Panc1 (cell line): ENCODE results near the gene YPEL3. TPM values are rescaled to one million over a fixed set of nuclear protein-coding genes. Genes with fewer than 3 reads are reported as not detected.

ENCODE experiments used
- ATAC-seq: fragments of 200-7000 bp; cut with Tn5 transposase; 2 replicates; pipeline ENCODE4 v1.9.1; 2020; ENCODE audit warnings: mild to moderate bottlenecking, moderate library complexity
- BruUV-seq: library from RNA; stranded (reverse); fragments of 400-500 nt; replicated peaks from 2 replicates; lab custom pipeline; 2021; lab: Mats Ljungman, UMichigan
- CTCF ChIA-PET: fragments of 300-600 bp; sonication (Branson Sonifier 250); formaldehyde crosslinking; loops from one replicate; lab custom pipeline; 2022; ENCODE audit warnings: antibody characterized with exemption; lab: Charles Lee
- POLR2A ChIA-PET: fragments of 300-600 bp; sonication (Branson Sonifier 250); formaldehyde crosslinking; loops from one replicate; lab custom pipeline; 2022; ENCODE audit warnings: antibody characterized with exemption; lab: Charles Lee
- DNase-seq: peaks from one replicate; pipeline ENCODE4 v3.0.0-alpha.2; 2010; ENCODE audit warnings: low read depth, low spot score
- H3K27ac ChIP-seq: 2 replicates; pipeline ENCODE4 v1.5.1; 2011; ENCODE audit warnings: mild to moderate bottlenecking, low read length, inconsistent platforms
- H3K27me3 ChIP-seq: fragments of 200-500 bp; sonication (Bioruptor generic); 2 replicates; pipeline ENCODE4 v1.6.0; 2014; ENCODE audit warnings: low read length, inconsistent platforms; ENCODE audit not compliant: control insufficient read depth, insufficient read depth
- H3K36me3 ChIP-seq: fragments of 200-500 bp; sonication (Bioruptor generic); 2 replicates; pipeline ENCODE4 v1.5.1; 2014; ENCODE audit warnings: inconsistent platforms, mild to moderate bottlenecking, low read length, moderate library complexity; ENCODE audit not compliant: control insufficient read depth, insufficient read depth
- H3K4me1 ChIP-seq: 2 replicates; pipeline ENCODE4 v1.5.1; 2011; ENCODE audit warnings: inconsistent platforms, mild to moderate bottlenecking, low read length, moderate library complexity; ENCODE audit not compliant: control insufficient read depth, insufficient read depth
- H3K4me3 ChIP-seq, 2 experiments: 2 replicates each; pipeline ENCODE4 v1.5.1; 2011 to 2012; ENCODE audit warnings: low read depth in 2 of 2, low read length in 2 of 2, mild to moderate bottlenecking in 2 of 2, inconsistent platforms in 1 of 2, moderate library complexity in 1 of 2
- H3K9me3 ChIP-seq: fragments of 200-500 bp; sonication (Bioruptor generic); 2 replicates; pipeline ENCODE4 v1.5.1; 2014; ENCODE audit warnings: low read depth, mild to moderate bottlenecking, inconsistent platforms, low read length, moderate library complexity; ENCODE audit not compliant: control insufficient read depth, insufficient read depth
- POLR2AphosphoS5 ChIP-seq: IDR thresholded peaks from 2 replicates; pipeline ENCODE4 v1.6.1; 2012; ENCODE audit warnings: mild to moderate bottlenecking, low read depth, low read length, moderate library complexity
- REST ChIP-seq, 2 experiments: IDR thresholded peaks; 2 replicates each; pipeline ENCODE4 v1.6.1; 2011 to 2012; ENCODE audit warnings: low read depth in 2 of 2, control low read depth in 1 of 2, low read length in 1 of 2, mild to moderate bottlenecking in 1 of 2, moderate library complexity in 1 of 2; ENCODE audit not compliant: insufficient read depth in 1 of 2
- SIN3A ChIP-seq: IDR thresholded peaks from 2 replicates; pipeline ENCODE4 v1.6.1; 2012; ENCODE audit warnings: low read depth, mild to moderate bottlenecking, low read length, moderate library complexity, borderline replicate concordance; ENCODE audit not compliant: insufficient read depth
- TCF7L2 ChIP-seq: IDR thresholded peaks from 2 replicates; pipeline ENCODE4 v1.6.1; 2011; ENCODE audit warnings: mild to moderate bottlenecking, low read depth, low read length, inconsistent platforms
- in situ Hi-C: cut with HindIII; loops from 2 replicates; pipeline ENCODE4 v1.10.0; 2016; ENCODE audit warnings: low sequenced_read_pairs, low pct_unique_long_range_greater_than_20kb
- intact Hi-C: fragments of 100-400 bp; cut with micrococcal nuclease; formaldehyde crosslinking; loops from one replicate; pipeline ENCODE4 v1.10.0; 2022; ENCODE audit not compliant: unreplicated experiment
- total RNA-seq: library from RNA; stranded (reverse); gene quantifications from one replicate; pipeline ENCODE4 v1.2.1, GENCODE V29; 2021; ENCODE audit not compliant: unreplicated experiment
- TF ChIP-seq, protein P1 (sequence below): fragments of 450-650 bp; IDR thresholded peaks from 2 replicates; pipeline ENCODE4 v1.5.1; 2017; ENCODE audit warnings: mild to moderate bottlenecking

Gene YPEL3
- total RNA-seq, 1 experiment from 2014 or later: 0.69 TPM

GRCh38 chr16:30078744-30079143 lies 17.3 kb downstream of the YPEL3 start:
- peaks cover 5% of the 10 kb centered on the region; the same call in 1 of the 2 replicates for H3K36me3 ChIP-seq
- peaks cover 13% of the 10 kb centered on the region for H3K4me1 ChIP-seq
- no peak overlapping the region for H3K4me3 ChIP-seq
- DNase-seq (no peak), ATAC-seq (no peak)
- TF ChIP-seq REST (IDR thresholded peaks at IDR 0.05; ENCODE audit: insufficient read depth in 1 of 2, low read depth in 2 of 2, low read length in 1 of 2) (no peak), TCF7L2 (no peak), SIN3A (no peak)
- in situ Hi-C loops (no loop called here), intact Hi-C loops (no loop called here)
- H3K27me3 ChIP-seq: no peaks in the 10 kb centered on the region
- no TSS peak for BruUV-seq
- H3K27ac ChIP-seq: no peak overlapping the region
- no peaks in the 10 kb centered on the region for H3K9me3 ChIP-seq
- CTCF ChIA-PET: interaction anchor here (0.9 kb wide), 1 partner anchor 13 kb away, joined by 4 read pairs; the partner anchor contains the start of gene TBX6
- POLR2A ChIA-PET: interaction anchor here (0.7 kb wide), 1 partner anchor 45 kb away, joined by 4 read pairs; the partner anchor contains the start of gene MAPK3

DNA sequence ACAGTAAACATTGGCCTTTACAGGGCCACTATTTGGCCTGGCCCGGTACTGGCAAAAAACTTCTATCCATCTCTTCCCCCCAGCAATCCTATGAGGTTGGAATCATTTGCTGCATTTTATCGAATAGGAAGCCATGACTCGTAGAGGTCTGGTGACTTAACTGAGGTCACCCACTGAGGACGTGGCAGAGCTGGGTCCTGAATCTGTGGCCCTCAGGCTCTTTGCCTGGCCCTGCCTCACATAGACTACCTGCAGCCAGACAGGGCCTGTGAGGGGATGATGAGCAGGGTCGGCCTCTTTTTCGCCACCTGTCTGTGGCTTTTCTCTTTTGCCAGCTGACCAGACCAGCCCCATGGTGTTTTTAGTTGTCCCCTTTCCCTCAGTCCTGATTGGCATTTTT lies 18.4 kb downstream of the YPEL3 start:
- in situ Hi-C loops (no loop called here), intact Hi-C loops (no loop called here)
- H3K4me3 ChIP-seq: peak overlapping the region; percentile 87 to 88; a peak in 3 of 4 replicates
- H3K9me3 ChIP-seq: no peaks in the 10 kb centered on the region
- no TSS peak for BruUV-seq
- DNase-seq (no peak), ATAC-seq (no peak)
- H3K4me1 ChIP-seq: peaks cover 13% of the 10 kb centered on the region
- H3K27me3 ChIP-seq: no peaks in the 10 kb centered on the region
- TF ChIP-seq POLR2AphosphoS5: no peak
- TF ChIP-seq REST (IDR thresholded peaks at IDR 0.05; ENCODE audit: insufficient read depth in 1 of 2, low read depth in 2 of 2, low read length in 1 of 2): no peak
- no peak for TF ChIP-seq SIN3A
- TF ChIP-seq, protein P1, sequence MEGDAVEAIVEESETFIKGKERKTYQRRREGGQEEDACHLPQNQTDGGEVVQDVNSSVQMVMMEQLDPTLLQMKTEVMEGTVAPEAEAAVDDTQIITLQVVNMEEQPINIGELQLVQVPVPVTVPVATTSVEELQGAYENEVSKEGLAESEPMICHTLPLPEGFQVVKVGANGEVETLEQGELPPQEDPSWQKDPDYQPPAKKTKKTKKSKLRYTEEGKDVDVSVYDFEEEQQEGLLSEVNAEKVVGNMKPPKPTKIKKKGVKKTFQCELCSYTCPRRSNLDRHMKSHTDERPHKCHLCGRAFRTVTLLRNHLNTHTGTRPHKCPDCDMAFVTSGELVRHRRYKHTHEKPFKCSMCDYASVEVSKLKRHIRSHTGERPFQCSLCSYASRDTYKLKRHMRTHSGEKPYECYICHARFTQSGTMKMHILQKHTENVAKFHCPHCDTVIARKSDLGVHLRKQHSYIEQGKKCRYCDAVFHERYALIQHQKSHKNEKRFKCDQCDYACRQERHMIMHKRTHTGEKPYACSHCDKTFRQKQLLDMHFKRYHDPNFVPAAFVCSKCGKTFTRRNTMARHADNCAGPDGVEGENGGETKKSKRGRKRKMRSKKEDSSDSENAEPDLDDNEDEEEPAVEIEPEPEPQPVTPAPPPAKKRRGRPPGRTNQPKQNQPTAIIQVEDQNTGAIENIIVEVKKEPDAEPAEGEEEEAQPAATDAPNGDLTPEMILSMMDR: no peak
- TF ChIP-seq TCF7L2: no peak
- ChIA-PET CTCF (interaction anchor here (0.6 kb wide), 1 partner anchor 47 kb away, joined by 13 read pairs; the partner anchor contains the start of gene TLCD3B), POLR2A (no interaction called here)
- H3K27ac ChIP-seq: peak overlapping the region; percentile 92; the same call in 1 of the 2 replicates
- peaks cover 5% of the 10 kb centered on the region; the same call in 1 of the 2 replicates for H3K36me3 ChIP-seq
